Measurements from ENCODE around the gene KDM4C. TPM values are rescaled to one million over a fixed set of nuclear protein-coding genes. Genes with fewer than 3 reads are reported as not detected.

KDM4C gene
- total RNA-seq, 2 experiments from 2014 or later, result 51.5 to 60.3 TPM

DNA sequence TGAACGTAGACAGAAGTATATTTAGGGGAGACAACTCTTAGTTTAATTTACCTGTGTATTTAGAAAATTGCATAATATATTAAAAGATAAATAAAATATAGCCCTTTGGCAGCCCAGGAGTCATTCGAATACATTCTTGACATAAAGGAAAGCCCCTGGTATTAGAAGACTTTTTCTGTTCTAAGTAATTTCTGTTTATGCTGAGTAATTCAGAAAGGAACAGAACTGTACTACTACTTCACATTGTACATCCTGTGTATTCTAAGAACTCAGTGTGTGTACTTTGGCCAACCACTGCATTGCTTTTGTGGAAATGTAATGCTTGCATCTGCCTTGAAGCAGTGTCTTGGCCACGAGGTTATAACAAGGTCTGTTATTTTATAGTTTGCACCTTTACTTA, 136.4 kb downstream of the KDM4C start:
- no peak overlapping the region for H3K27ac ChIP-seq (ENCODE audit: low read depth, low read length, poor library complexity, severe bottlenecking)
- CTCF ChIA-PET (ENCODE audit: unreplicated experiment), result no interaction called here
- H3K79me2 ChIP-seq (ENCODE audit: insufficient read depth, low read depth, low read length), result no peaks in the 10 kb centered on the region
- H3K36me3 ChIP-seq (ENCODE audit: insufficient read depth, low read length), result peaks cover 24% of the 10 kb centered on the region
- BruUV-seq (replicated peaks), result no TSS peak
- H3K9me3 ChIP-seq (ENCODE audit: low read length), result no peaks in the 10 kb centered on the region
- POLR2A ChIA-PET, result no interaction called here
- no peaks in the 10 kb centered on the region for H4K20me1 ChIP-seq (ENCODE audit: insufficient read depth, low read length)
- DNase-seq (ENCODE audit: low spot score), result no peak
- no peak overlapping the region for H3K4me2 ChIP-seq (ENCODE audit: low read length)
- no peak overlapping the region for H3K4me3 ChIP-seq (ENCODE audit: low read depth, low read length, poor library complexity, severe bottlenecking)
- H3K9me2 ChIP-seq (ENCODE audit: insufficient read depth, low read length), result no peaks in the 10 kb centered on the region
- no peak overlapping the region for H2AFZ ChIP-seq (ENCODE audit: low read length)
- peaks cover 5% of the 10 kb centered on the region for H3K4me1 ChIP-seq (ENCODE audit: insufficient read depth, low read length, poor library complexity, severe bottlenecking)
- TF ChIP-seq EZH2phosphoT487 (IDR thresholded peaks at IDR 0.05; ENCODE audit: borderline replicate concordance, low read depth, low read length), result no peak
- TF ChIP-seq, protein P1, sequence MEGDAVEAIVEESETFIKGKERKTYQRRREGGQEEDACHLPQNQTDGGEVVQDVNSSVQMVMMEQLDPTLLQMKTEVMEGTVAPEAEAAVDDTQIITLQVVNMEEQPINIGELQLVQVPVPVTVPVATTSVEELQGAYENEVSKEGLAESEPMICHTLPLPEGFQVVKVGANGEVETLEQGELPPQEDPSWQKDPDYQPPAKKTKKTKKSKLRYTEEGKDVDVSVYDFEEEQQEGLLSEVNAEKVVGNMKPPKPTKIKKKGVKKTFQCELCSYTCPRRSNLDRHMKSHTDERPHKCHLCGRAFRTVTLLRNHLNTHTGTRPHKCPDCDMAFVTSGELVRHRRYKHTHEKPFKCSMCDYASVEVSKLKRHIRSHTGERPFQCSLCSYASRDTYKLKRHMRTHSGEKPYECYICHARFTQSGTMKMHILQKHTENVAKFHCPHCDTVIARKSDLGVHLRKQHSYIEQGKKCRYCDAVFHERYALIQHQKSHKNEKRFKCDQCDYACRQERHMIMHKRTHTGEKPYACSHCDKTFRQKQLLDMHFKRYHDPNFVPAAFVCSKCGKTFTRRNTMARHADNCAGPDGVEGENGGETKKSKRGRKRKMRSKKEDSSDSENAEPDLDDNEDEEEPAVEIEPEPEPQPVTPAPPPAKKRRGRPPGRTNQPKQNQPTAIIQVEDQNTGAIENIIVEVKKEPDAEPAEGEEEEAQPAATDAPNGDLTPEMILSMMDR (conservative IDR thresholded peaks at IDR 0.05; ENCODE audit: low read length), result no peak
- intact Hi-C loops (cut with micrococcal nuclease; ENCODE audit: unreplicated experiment), result no loop called here

DNA sequence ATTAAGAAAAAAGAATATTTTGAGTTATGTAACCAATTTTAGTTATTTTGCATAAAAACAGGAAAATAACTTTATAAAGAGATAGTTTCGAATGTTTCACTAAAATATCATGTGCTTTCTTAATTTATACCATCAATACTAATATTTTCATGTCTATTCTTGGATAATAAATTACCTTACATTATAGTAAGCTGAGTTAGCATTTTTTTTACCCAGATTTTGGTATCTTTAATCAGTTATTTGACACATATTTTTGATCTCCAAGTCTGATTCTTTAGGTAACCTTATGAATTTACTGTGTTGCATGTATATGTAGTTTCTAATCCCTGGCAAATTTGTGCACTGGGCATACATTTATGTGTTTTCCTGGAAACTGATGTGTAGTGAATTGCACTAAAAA, 138.0 kb downstream of the KDM4C start:
- H2AFZ ChIP-seq (ENCODE audit: low read length), result no peak overlapping the region
- CTCF ChIA-PET (ENCODE audit: unreplicated experiment), result no interaction called here
- intact Hi-C loops (cut with micrococcal nuclease; ENCODE audit: unreplicated experiment), result no loop called here

DNA sequence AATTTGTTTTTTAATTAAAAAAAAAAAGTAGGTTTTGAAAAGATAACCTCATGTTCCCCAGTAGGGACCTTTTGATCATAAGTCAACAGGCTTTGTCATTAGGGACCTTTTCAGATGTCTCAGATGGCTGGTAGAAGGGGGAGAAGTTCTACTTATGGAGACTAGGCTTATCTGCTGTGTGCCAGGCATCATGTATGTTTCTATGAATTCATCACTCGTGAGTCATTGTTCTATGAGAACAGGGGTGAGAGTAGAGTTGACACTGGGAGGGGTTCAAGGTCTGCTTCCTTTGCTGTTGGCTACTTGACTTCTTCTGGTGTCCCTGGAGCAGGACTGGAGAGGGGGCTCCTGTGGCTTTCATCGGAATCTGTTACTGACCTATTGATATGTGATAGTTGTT, 138.8 kb downstream of the KDM4C start:
- no TSS peak for BruUV-seq (replicated peaks)

More for the DNA sequence above, 138.0 kb downstream of the KDM4C start:
- no peaks in the 10 kb centered on the region for H3K9me2 ChIP-seq (ENCODE audit: insufficient read depth, low read length)
- peaks cover 24% of the 10 kb centered on the region for H3K36me3 ChIP-seq (ENCODE audit: insufficient read depth, low read length)
- no peak overlapping the region for H3K4me2 ChIP-seq (ENCODE audit: low read length)
- no peak overlapping the region for H3K4me3 ChIP-seq (ENCODE audit: low read depth, low read length, poor library complexity, severe bottlenecking)
- H3K27ac ChIP-seq (ENCODE audit: low read depth, low read length, poor library complexity, severe bottlenecking), result no peak overlapping the region
- no peaks in the 10 kb centered on the region for H3K79me2 ChIP-seq (ENCODE audit: insufficient read depth, low read depth, low read length)
- no peaks in the 10 kb centered on the region for H3K4me1 ChIP-seq (ENCODE audit: insufficient read depth, low read length, poor library complexity, severe bottlenecking)
- no TSS peak for BruUV-seq (replicated peaks)
- TF ChIP-seq, protein P1 (conservative IDR thresholded peaks at IDR 0.05; ENCODE audit: low read length), result no peak
- TF ChIP-seq EZH2phosphoT487 (IDR thresholded peaks at IDR 0.05; ENCODE audit: borderline replicate concordance, low read depth, low read length), result no peak
- no peak for DNase-seq (ENCODE audit: low spot score)
- no peaks in the 10 kb centered on the region for H3K9me3 ChIP-seq (ENCODE audit: low read length)
- no peaks in the 10 kb centered on the region for H4K20me1 ChIP-seq (ENCODE audit: insufficient read depth, low read length)
- POLR2A ChIA-PET, result no interaction called here

More for the DNA sequence above, 138.8 kb downstream of the KDM4C start:
- TF ChIP-seq, protein P1 (conservative IDR thresholded peaks at IDR 0.05; ENCODE audit: low read length), result no peak
- no peak for TF ChIP-seq EZH2phosphoT487 (IDR thresholded peaks at IDR 0.05; ENCODE audit: borderline replicate concordance, low read depth, low read length)
- Histone ChIP-seq H3K4me3 (ENCODE audit: low read depth, low read length, poor library complexity, severe bottlenecking) (no peak overlapping the region), H3K9me2 (ENCODE audit: insufficient read depth, low read length) (no peaks in the 10 kb centered on the region), H3K79me2 (ENCODE audit: insufficient read depth, low read depth, low read length) (no peaks in the 10 kb centered on the region), H3K4me1 (ENCODE audit: insufficient read depth, low read length, poor library complexity, severe bottlenecking) (no peaks in the 10 kb centered on the region), H3K9me3 (ENCODE audit: low read length) (no peaks in the 10 kb centered on the region), H3K27ac (ENCODE audit: low read depth, low read length, poor library complexity, severe bottlenecking) (no peak overlapping the region), H3K36me3 (ENCODE audit: insufficient read depth, low read length) (peaks cover 24% of the 10 kb centered on the region), H2AFZ (ENCODE audit: low read length) (no peak overlapping the region), H3K4me2 (ENCODE audit: low read length) (no peak overlapping the region), H4K20me1 (ENCODE audit: insufficient read depth, low read length) (no peaks in the 10 kb centered on the region)
- ChIA-PET CTCF (ENCODE audit: unreplicated experiment) (no interaction called here), POLR2A (no interaction called here)
- intact Hi-C loops (cut with micrococcal nuclease; ENCODE audit: unreplicated experiment), result no loop called here
- no peak for DNase-seq (ENCODE audit: low spot score)
